HFF-Myc (cell line): ENCODE results near the gene B3GNT7.

Source experiments
- DNase-seq: peaks from one replicate; pipeline ENCODE4 v3.0.0-alpha.2; 2011; ENCODE audit warnings: low read depth; ENCODE audit errors: extremely low read depth
- H3K4me3 ChIP-seq: replicated peaks from 2 replicates; pipeline ENCODE4 v1.5.1; 2011; ENCODE audit warnings: low read depth, mild to moderate bottlenecking, control low read depth, low read length
- TF ChIP-seq, protein P1 (sequence below): IDR thresholded peaks from 2 replicates; pipeline ENCODE4 v1.5.1; 2012; ENCODE audit warnings: mild to moderate bottlenecking, low read depth, low read length, control low read depth; ENCODE audit errors: missing control alignments

The B3GNT7 gene

DNA sequence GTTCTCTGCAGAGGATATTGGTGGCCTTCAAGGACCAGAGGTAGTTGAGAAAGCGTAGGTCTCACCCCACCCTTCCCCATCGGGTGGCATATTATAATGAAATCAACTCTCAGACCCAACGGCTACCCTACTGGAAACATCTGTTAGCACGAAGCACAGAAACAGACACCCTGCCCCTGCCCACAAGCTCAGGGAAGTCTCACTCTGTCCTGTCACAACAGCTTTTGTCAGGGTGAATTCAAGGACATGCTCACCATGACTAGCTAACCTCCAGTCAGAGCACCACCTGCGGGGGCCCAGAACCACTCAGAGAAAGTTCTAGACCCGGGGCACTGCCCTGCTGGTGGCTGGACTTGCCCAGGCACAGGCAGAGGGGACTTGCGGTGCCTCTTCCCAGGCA is 3.5 kb upstream of the B3GNT7 start:
- no peak for DNase-seq
- H3K4me3 ChIP-seq, result no peak overlapping the region
- TF ChIP-seq, protein P1, sequence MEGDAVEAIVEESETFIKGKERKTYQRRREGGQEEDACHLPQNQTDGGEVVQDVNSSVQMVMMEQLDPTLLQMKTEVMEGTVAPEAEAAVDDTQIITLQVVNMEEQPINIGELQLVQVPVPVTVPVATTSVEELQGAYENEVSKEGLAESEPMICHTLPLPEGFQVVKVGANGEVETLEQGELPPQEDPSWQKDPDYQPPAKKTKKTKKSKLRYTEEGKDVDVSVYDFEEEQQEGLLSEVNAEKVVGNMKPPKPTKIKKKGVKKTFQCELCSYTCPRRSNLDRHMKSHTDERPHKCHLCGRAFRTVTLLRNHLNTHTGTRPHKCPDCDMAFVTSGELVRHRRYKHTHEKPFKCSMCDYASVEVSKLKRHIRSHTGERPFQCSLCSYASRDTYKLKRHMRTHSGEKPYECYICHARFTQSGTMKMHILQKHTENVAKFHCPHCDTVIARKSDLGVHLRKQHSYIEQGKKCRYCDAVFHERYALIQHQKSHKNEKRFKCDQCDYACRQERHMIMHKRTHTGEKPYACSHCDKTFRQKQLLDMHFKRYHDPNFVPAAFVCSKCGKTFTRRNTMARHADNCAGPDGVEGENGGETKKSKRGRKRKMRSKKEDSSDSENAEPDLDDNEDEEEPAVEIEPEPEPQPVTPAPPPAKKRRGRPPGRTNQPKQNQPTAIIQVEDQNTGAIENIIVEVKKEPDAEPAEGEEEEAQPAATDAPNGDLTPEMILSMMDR, result no peak

DNA sequence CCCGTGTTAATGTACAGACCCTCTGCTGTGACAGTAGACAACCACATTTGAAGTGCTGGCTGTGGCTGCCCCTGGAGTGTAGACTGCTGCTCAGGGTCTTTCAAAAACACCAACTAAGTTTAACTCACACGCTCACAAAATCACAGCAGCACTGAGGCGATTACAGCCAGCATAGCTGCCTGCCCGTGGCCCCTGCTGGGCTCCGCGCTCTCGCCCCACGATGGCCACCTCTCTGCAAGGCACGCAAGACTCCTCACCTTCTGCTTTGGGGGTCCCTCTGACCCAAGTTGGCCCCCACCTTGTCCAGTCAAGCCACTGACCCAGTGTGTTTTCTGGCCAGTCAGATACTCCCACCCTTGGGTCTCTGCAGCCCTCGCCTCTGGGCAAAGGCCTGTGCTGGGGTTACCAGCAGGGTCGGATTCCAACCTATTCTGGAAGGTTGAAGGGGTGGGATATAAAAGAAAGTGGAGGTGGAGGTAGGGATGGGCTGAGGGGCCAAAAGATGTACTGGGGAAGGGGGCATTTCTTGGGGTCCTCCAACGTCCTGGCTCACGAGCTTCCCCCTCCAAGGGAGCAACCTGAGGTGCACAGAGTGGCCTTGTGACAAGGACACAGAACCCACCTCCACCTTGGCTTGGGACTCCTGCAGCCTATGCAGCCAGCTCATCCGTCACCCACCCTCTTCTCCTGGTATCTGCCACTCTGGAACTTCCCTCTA is 2.9 kb upstream of the B3GNT7 start:
- TF ChIP-seq, protein P1, result no peak
- no peak for DNase-seq
- H3K4me3 ChIP-seq, result no peak overlapping the region

DNA sequence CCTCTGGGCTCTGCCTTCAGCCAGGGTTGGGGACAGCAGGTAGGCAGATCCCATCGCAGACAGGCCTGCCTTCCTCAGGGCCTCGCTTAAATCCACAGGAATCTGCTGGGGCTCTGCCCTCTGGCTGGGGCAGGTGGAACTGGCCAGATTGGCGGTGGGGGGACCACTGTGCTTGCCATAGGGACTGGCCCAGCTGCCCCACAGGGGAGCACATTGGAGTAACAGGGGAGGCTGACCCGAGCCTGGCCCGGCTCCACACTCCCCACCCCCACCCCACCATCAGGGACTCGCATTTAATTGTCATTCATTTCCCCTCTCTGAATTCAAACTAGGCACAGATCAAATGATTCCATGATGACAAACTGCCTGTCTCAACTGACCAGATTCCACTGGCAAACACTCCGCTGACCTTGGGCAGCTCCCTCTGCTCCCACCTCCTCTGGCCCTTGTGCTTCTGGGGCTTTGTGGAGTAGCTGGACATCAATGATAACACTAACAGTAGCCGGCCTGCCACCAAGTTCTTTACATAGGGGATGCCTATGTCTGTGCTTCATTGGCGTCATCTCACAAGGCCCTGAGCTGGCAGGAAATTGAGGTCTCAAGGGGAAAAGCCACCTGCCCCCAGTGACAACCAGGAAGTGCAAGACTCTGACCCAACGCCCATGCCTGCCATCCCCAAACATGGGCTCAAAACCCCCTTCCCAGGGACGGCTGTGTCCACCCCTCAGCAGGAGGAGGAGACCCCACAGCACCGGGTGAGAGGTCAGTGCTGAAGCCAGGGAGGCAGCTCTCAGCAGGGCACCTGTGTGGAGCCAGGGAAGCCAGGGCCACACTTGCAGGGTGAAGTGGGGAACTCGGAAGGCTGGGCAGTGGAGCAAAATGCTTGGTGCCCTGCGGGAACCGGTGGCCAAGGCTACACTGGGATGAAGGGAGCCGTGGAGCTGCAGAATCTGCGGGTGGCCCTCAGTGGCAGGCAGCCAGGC is 2.1 kb upstream of the B3GNT7 start:
- H3K4me3 ChIP-seq, result no peak overlapping the region
- TF ChIP-seq, protein P1, result peak; percentile 14
- no peak for DNase-seq

DNA sequence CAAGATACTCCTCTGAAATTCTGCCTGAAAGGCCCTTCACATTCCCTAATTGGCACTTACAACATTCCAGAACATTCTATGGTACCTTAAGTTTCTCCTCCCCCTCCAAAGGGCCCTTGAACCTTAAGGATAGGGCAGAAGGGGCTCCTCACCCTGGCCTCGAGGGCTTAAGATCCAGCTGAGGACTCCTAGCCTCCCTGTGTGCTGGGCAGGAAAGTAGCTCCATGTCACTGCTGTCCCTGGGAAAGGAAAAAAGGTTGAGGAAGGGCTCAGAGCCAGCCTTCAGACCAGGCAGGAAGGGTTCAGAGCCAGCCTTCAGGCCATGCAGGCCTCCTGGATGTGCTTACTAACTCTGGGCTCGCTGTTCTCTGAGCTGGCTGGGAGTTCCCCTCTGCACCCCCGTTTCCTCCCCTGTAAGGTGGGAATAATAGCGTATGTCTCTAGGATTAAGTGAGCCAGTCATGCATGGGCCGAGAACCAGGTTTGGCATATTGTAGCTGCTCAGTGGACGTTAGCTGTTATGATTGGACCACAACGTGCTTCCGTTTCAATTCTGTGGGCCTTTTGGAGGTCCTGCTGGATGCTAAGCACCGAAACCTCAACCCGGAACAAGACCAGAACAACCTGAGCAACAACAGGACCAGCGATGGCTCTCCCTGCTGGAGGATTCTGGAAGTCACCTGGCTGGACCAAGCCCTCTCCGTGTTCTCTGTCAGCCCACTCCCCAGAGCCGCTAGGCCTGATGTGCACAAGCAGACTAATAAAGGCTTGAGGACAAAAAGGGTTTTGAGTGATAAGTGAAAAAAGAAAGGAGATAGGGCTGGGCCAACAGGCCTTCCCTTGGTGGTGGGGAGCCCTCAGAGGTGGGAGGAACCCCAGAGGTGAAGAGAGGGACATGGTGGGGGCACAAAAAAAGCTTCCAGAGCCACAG is 1.0 kb upstream of the B3GNT7 start:
- DNase-seq, result no peak

DNA sequence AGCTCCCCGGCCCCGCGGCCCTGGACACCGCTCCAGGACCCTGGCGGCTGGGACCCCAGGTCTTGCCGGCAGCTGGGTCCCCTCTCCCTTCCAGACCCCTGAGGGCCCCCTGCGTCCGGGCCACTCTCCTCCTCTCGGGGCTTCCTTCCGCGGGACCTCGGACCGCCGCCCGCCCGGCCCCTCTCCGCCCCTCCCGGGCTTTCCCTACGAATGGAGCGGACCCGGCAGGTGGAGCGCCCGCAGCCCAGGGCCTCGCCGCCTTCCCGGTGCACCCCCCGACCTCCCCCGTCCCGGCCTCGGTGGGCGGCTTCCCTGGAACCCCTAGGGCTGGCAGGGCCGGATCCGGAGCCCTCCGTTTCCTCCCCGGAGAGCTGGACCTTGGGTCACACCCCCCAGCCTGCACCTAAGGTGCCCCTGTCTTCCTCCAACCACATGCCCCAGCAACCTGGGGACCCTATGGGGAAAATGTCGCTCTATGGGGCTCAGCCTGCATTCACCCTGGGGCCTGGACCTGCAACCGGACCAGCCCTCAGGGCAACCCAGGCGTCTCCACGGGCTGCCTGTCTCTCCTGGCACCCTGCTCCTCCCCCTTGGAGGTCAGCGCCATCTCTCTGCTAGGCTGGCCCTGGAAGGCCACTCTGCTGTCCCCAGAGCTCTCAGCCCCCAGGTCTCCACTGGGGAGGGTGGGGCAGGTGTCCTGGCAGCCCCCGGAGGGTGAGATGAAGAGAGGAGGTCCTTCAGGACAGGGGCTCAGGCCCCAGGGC is 730 bp downstream of the B3GNT7 start:
- no peak for DNase-seq
- H3K4me3 ChIP-seq, result no peak overlapping the region
- TF ChIP-seq, protein P1, result no peak

More for the DNA sequence above, 1.0 kb upstream of the B3GNT7 start:
- H3K4me3 ChIP-seq, result no peak overlapping the region
- TF ChIP-seq, protein P1, result no peak
